GM21367 (cell line): ENCODE data around the gene MED25.

Source experiments
- ATAC-seq: cut with Tn5 transposase; IDR thresholded peaks from one replicate; pipeline ENCODE4 v1.9.1; 2021; ENCODE audit not compliant: unreplicated experiment

The MED25 gene

DNA sequence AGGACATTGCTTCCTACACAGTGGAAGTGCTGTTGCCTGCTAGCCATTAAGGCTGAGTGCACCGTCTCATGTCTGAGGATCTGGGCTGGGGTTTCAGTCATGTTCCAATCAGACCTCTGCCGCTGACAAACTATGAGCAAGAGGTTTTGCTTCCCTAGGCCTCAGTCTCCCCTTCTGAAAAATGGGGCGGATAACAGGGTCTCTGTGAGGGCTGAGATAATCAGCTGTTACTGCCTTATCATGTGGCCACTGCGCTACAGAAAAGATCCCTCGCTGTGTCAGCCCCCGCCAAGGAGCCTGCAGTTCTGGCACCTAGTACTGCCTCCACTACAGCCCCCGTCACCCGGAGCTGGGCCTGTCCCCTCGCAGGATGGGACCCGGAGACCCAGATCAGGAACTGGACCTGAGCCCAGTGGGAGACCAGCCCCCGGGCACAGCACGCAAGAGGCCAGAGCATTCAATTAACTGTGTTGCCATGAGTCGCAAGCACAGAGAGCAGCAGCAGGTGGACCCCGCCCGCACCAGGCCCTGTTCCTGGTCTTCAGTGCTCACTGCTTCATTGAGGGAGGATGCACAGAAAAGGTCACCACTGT, 52.3 kb downstream of the MED25 start:
- ATAC-seq, result no peak

DNA sequence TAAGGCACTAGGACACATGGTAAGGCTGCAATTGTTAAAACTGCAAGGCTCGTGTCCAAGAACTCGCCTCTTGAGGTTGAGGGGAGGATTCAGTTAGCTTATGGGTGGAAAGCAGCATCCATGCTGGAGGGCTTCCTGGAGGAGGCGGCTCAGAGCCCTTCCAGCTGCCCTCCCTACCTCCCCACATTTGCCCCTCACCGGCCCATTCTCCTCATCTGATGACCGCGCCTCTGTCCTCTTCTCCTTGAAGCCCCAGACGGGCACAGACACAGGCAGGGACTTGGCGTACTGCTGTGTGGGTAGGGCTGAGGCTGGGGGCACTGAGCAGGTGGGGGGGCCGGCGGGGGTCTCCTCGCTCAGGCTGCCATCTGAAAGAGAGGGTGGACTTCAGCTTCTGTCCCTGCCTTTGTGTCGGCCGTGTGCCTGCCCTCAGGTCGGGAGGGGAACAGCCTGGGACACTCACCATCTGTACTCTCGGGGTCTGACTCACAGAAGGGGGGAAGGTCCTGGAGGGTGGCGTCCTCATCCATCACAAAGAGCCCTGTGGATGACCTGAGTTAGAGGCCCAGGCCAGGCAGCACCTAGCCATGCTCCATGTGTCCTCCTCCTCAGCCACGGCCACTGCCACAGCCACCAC, 53.4 kb downstream of the MED25 start:
- no peak for ATAC-seq

DNA sequence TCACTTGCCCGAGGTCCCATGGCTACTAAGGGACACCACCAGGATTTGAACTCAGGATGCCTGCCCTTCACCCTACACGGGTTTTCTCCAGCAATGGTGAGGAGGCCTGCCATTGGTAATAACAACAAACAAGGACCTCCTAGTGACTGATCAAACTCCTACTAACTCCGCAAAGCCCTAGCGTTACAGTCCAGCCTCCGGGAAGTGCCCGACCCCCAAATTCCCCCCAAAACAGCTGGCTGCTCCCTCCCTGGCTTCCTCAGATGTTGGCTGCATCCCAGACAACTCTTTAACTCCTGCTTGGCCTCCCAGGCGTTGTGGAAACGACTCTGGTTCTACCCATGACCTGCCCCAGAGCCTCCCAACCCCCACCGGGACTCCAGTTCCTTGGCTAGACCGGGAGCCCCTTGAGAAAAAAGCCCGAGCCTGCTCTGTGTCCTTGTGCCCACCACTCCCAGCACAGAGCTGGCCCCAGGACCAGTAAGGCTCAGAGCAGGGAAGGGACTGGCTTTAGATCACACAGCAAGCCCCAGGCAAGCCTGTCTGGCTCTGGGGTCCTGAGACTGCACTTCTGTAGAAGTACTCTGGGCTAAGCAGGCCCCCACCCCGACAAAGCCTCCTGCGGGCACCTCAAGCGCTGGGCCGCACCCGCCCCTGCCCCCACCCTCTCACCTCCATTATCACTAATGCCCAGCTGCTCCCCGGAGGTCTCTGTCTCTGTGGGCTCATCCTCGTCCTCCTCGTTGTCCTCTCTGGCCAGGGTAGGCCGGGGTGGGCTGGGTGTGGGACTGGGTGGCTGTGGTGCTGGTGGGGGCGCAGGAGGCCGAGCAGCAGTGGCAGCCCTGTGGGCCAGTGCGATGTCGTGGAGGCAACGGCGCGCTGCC, 54.4 kb downstream of the MED25 start:
- ATAC-seq, result no peak

DNA sequence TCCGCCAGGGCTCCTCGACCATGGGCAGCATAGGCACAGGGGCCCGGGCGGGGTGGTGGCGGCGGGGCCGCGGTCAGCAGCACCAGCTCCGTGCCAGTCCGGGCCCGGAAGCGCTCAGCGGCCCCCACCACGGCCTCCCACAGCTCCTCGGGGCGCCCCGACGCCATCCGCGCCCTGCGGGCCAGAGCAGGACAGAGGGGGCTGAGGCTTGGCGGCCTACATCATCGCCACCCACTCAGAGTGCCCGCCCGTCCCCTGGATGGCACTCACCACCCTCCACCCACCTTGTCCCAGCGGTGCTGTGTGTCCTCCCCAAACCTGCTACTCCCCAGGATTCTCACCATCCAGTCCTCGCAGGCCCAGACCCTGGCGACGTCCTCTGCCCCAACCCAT, 55.0 kb downstream of the MED25 start:
- no peak for ATAC-seq

DNA sequence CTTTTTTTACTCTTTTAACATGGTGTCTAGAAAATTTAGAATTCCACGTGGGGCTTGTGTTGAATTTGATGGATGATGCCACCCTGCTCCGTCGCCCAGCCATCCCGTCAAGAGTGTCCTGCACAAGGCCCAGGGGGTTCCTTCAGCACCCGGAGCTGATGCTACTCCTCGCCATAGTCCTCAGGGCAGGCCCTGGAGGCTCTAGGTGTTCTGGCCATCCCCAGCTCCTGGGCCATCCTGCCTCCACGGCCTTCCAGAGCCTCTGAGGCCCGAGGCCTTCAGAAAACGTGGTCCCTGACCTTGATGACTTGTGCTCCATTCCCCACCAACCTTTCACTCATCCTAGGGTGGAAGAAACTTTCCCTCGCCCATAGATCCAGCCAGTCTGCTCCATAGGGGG, 55.7 kb downstream of the MED25 start:
- ATAC-seq, result no peak

DNA sequence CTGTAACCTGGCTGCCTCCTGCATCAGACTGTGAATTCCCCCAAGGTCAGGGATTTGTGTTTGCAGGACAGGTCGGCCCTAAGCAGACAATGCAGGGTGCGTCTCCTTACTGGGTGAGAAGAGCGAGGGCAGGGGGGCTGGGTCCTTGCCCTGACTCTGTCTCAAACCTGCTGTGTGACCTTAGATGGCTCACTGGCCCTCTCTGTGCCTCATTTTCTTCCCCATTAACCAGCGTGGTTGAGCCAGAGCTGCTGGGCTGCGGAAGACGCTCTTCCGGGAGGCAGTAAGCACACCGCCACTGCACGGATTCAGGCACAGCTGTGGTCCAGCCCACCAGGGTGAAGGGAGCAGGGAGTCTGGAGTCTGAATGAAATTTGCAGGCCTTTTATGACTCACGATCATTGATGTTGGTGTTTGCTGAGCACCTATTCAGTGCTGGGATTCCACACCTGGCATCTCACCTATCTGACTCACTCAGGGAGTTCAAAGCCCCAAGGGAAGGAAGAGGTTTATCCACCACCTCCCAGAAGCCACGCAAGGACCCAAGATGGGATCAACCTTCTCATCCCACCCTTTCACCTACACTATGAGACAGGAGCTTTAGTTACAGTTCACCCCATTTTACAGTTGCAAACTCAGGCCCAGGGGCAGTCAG, 56.5 kb downstream of the MED25 start:
- ATAC-seq, result no peak

DNA sequence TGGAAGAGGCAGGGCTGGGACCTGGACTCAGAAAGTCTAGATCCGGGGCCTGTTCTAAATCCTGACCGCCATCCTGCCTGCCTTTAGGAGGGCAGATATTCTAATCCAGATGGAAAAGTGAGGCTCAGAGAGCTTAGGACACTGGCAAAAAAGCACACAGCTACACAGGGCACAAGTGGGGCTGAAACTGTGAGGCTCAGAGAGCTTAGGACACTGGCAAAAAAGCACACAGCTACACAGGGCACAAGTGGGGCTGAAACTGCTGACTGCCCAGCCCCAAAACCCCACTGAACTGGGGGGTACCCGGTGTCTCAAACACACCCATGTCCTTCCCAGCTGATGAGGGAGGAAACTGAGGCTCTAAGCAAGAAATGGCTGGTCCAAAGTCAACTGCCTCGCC, 57.1 kb downstream of the MED25 start:
- no peak for ATAC-seq

DNA sequence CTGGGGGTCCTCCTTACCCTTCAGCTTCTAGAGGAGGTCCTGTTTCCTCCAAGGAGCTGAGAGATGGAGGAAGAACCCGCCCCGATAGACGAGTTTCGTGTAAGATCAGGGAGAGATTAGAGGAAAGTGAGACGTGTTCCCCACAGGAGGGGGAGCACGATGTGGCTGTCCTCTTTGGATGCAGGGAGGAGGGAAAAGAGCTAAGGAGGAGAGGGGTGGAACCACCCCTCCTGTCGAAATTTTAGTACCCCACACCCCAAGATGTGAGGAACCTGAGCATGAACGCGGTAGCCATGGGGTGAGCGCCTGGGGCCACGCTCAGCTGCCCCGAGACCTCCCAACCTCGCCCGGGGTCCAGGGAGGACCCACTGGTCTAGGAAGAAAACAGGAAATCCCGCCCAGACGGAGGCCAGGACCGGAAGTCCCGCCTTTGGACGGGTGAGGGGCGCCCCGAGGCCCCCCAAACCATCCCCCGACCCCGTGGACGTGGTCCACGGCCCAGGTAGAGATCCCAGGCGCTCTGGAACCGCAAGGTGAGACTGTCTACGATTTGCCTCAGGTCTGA, 57.9 kb downstream of the MED25 start:
- ATAC-seq, result no peak

DNA sequence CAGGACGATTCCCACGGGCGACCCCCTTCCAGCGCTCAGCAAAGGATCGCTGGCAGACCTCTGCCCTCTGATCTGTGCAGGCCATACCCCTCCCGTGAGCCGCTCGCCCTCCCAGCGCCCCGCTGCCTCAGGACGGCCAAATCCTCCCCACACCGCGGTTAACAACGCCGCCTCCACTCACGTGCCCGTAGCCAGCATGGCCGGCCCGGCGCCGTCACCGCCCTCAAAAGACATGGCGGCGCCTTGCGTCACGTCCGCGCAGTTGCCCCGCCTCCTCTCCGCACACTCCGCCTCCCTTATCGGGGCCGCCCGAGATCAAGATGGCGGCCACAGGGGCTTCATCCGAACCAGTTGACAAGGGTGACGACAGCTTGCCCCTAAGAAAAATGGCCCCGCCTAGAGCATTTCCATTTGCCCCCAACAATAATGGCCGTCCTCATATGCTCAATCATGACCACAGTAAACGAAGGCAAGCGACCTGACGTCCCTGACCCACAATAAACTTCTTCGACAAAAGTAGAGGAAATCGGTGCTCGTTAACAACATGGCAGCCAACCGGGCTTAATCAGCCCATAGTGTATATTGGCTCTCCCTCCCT, 58.4 kb downstream of the MED25 start:
- peak; percentile 36 for ATAC-seq

DNA sequence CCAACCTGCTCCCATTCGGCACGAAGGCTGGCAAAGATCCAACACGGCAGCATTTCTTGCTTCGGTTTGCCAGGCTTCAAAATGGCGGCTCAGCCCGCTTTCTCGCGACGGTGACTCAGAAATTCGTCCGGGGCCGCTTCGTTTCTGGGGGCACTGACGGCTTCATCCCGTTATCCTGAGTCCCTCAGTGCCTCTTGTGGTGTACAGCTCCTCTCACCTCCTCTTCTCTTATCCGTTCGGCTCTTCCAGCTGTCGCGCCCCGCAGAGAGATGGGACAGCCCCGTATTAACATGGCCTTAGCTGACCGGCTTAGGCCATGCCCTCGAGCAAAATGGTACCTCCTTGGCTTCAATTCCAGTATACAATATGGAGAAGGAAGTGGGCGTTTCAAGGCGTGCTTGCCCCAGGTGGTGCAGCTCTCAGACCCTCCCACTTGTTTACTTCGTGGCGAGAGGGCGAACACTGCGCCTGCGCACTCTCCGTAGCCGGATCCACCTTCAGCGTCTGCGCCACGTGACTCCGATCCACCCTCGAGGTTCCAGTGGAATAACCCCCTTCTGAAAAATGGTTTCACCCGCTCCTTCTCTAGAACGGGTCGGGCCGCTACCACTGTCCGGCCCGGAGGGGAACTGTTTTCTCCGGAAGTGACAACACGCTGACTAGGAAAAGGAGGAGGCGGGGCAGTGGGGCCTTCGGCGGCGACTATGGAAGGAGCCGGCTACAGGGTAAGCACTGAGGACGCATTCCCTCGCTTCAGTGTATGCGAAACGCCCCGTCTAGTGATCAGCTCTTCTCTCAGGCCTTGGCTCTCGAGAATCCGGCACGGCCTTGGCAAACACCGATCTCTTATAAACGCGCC, 59.2 kb downstream of the MED25 start, which contains the start of the genes AKT1S1 and TBC1D17:
AKT1S1 (minus strand) TSS at position 336 of the 859 bp plus-strand sequence. CDS start 4,060 bp downstream, outside the sequence.
TBC1D17 (plus strand) TSS at position 683 of the 859 bp plus-strand sequence; CDS start at position 705, 22 bp downstream.
- ATAC-seq, result peak; percentile 49

DNA sequence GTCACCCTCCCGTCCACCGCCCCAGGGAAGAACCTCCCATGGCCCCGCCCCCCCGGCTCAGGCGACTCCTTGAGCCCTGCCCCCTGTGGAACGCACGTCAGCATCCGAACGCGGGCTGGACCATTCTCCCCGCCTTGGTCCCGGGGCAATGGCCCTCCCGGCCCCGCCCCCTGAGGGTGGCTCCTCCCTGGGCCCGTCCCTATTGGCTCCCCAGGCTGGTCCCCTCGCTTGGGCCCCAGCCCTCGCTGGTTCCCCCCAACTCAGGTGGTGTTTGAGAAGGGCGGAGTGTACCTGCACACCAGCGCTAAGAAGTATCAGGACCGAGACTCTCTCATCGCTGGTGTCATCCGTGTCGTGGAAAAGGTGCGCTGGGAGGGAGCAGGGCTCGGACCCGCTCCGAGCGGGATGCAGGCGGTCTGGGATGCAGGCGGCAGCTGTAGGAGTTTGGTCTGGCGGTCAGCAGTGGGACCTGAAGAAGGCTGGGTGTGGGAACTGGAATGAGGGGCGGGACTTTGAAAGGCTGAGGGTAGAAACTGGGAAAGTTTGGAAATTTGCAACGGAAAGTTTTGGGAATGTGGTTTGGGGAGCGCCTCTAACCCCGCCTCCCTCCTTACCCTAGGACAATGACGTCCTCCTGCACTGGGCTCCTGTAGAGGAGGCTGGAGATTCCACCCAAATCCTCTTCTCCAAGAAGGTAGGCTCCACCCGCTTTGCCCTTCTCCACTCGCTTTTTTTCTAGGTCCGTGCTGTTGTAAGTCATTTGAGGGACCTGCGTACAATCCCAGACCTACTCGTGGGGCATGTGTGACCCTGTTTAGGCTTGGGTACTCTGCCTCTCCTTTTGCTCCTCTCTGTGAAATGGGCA, 60.0 kb downstream of the MED25 start:
- peak; percentile 35 for ATAC-seq

DNA sequence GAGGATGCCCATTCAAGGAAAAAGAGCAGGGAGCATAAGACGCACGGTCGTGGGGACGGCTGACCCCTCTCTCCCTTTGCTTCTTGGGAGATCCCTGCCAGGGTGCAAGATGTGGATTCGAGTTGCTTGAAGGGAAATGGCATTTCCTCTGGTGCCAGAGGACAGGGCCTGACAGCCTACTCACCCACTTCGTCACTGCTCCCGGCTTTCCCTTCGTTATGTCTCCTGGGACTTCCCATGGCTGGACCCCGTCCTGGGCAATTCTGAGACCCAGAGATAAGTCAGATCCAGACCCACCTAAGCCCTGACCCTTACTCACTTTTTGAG, 60.6 kb downstream of the MED25 start:
- no peak for ATAC-seq

DNA sequence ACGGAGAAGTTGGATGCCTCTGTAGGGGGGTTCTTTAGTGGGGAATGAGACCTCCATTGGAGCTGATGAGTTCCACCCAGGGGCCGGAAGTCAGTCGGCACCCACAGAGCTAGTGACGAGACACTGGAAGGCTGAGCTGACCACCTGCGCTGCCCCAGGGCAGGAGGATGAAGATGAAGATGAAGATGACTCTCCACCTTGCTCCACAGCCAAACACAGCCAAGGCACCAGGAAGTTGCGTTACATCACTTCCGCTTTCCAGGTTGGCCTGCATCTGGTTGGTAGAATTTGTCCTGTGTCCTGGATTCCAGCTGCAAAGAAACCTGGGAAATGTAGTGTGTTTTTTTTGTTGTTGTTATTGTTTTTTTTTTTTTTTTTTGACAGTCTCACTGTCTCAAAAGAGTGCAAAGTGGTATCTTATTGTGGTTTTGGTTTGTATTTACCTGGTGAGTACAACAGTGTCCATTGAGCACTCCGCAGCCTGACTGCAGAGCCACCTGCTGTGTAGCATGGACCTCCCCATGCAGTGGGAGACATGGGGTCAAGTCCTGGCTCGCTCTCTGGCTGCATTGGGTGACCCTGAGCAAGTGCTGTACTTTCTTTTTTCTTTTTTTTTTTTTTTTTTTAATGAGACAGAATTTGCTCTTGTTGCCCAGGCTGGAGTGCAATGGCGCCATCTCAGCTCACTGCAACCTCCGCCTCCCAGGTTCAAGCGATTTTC, 61.3 kb downstream of the MED25 start:
- ATAC-seq, result no peak

DNA sequence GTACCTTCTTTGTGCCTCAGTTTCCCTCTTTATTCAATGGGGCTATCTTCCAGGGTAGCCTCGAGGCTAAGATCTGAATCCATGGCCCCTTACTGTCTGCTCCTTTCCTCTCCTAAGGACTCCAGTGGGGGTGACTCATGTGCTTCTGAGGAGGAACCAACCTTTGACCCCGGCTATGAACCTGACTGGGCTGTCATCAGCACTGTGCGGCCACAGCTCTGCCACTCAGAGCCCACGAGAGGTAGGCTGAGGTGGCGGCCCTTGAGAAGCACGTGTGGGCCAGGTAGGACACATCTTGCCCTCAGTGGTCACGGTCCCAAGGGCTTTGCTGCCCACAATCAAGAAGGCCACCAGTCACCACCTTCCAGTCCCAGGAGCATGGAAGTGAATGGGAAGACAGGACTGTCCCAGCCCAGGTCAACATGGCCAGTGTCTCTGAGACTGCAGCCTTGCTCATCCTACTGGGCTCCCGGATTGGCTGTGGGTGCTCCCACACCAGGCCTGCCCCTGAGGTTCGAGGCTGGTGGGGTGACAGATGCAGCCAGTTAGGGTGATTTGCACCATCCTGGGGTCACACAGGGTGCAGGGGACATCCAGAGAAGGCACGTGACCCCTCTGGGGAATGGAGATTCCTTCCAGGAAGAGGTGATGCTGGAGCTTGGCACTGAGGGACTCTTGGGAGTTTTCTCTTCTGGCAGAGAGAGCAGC, 62.2 kb downstream of the MED25 start:
- ATAC-seq, result no peak

DNA sequence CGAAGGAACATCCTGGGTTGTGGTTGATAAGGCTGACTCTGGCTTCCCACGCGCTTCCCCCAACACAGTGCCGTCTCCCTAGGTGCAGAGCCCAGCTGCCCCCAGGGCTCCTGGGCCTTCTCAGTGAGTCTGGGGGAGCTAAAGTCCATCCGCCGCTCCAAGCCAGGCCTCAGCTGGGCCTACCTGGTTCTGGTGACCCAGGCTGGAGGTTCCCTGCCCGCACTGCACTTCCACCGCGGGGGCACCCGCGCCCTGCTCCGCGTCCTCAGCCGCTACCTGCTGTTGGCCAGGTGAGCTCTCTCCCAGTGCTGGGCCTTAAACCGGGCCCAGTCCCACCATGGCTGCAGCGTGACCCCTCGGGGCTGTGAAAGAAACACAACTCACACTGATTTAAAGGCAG, 63.1 kb downstream of the MED25 start:
- no peak for ATAC-seq

DNA sequence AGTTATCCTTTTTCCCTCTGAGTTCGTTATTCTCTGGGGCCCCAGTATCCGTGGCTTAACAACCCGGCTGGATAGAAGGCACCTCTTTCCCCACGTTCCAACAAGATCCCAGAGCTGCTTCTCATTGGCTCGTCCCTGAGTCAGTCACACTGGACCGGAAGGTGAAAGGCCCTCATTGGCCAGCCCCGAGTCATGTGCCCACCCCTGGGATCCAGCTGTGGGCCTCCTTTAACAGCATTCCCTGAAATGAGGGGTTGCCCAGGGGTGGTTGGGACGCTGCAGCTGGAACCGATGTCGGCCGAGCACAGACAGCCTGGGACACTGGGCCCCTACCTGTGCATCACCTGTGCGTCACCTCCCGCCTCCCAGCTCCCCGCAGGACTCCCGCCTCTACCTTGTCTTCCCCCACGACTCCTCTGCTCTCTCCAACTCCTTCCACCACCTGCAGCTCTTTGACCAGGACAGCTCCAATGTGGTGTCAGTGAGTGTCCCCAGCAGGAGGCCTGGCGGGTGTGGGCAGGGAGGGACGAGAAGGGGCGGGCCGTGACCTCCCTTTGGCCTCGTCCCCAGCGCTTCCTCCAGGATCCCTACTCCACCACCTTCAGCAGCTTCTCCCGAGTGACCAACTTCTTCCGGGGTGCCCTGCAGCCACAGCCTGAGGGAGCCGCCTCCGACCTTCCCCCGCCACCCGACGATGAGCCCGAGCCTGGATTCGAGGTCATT, 63.7 kb downstream of the MED25 start:
- ATAC-seq, result no peak

DNA sequence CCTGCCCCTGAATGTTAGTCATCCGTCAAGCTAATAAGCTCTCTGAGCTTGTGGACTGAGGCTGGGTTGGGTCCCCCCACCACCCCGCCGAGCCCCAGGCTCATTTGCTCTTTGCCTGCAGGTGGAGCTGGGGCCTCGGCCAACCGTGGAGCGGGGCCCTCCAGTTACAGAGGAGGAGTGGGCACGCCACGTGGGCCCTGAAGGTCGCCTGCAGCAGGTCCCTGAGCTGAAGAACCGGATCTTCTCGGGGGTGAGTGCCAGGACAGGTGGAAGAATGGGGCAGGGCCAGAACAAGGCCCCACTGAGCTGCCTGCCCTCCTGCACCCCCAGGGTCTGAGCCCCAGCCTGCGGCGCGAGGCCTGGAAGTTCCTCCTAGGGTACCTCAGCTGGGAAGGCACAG, 64.6 kb downstream of the MED25 start:
- ATAC-seq, result no peak
